Panc1 (cell line): ENCODE results near the gene LUC7L2. TPM values are rescaled to one million over a fixed set of nuclear protein-coding genes. Genes with fewer than 3 reads are reported as not detected.
A peak's percentile ranks its signal among the peaks of the same experiment; 100 is the strongest.

Source experiments
- ATAC-seq: fragments of 200-7000 bp; cut with Tn5 transposase; 2 replicates; pipeline ENCODE4 v1.9.1; 2020; ENCODE audit warnings: mild to moderate bottlenecking, moderate library complexity
- BruUV-seq: library from RNA; stranded (reverse); fragments of 400-500 nt; replicated peaks from 2 replicates; lab custom pipeline; 2021; lab: Mats Ljungman, UMichigan
- CTCF ChIA-PET: fragments of 300-600 bp; sonication (Branson Sonifier 250); formaldehyde crosslinking; loops from one replicate; lab custom pipeline; 2022; ENCODE audit warnings: antibody characterized with exemption; lab: Charles Lee
- POLR2A ChIA-PET: fragments of 300-600 bp; sonication (Branson Sonifier 250); formaldehyde crosslinking; loops from one replicate; lab custom pipeline; 2022; ENCODE audit warnings: antibody characterized with exemption; lab: Charles Lee
- DNase-seq: peaks from one replicate; pipeline ENCODE4 v3.0.0-alpha.2; 2010; ENCODE audit warnings: low read depth, low spot score
- H3K27ac ChIP-seq: 2 replicates; pipeline ENCODE4 v1.5.1; 2011; ENCODE audit warnings: mild to moderate bottlenecking, low read length, inconsistent platforms
- H3K27me3 ChIP-seq: fragments of 200-500 bp; sonication (Bioruptor generic); 2 replicates; pipeline ENCODE4 v1.6.0; 2014; ENCODE audit warnings: low read length, inconsistent platforms; ENCODE audit not compliant: control insufficient read depth, insufficient read depth
- H3K36me3 ChIP-seq: fragments of 200-500 bp; sonication (Bioruptor generic); 2 replicates; pipeline ENCODE4 v1.5.1; 2014; ENCODE audit warnings: inconsistent platforms, mild to moderate bottlenecking, low read length, moderate library complexity; ENCODE audit not compliant: control insufficient read depth, insufficient read depth
- H3K4me1 ChIP-seq: 2 replicates; pipeline ENCODE4 v1.5.1; 2011; ENCODE audit warnings: inconsistent platforms, mild to moderate bottlenecking, low read length, moderate library complexity; ENCODE audit not compliant: control insufficient read depth, insufficient read depth
- H3K4me3 ChIP-seq, 2 experiments: 2 replicates each; pipeline ENCODE4 v1.5.1; 2011 to 2012; ENCODE audit warnings: low read depth in 2 of 2, low read length in 2 of 2, mild to moderate bottlenecking in 2 of 2, inconsistent platforms in 1 of 2, moderate library complexity in 1 of 2
- H3K9me3 ChIP-seq: fragments of 200-500 bp; sonication (Bioruptor generic); 2 replicates; pipeline ENCODE4 v1.5.1; 2014; ENCODE audit warnings: low read depth, mild to moderate bottlenecking, inconsistent platforms, low read length, moderate library complexity; ENCODE audit not compliant: control insufficient read depth, insufficient read depth
- POLR2AphosphoS5 ChIP-seq: IDR thresholded peaks from 2 replicates; pipeline ENCODE4 v1.6.1; 2012; ENCODE audit warnings: mild to moderate bottlenecking, low read depth, low read length, moderate library complexity
- SIN3A ChIP-seq: IDR thresholded peaks from 2 replicates; pipeline ENCODE4 v1.6.1; 2012; ENCODE audit warnings: low read depth, mild to moderate bottlenecking, low read length, moderate library complexity, borderline replicate concordance; ENCODE audit not compliant: insufficient read depth
- TCF7L2 ChIP-seq: IDR thresholded peaks from 2 replicates; pipeline ENCODE4 v1.6.1; 2011; ENCODE audit warnings: mild to moderate bottlenecking, low read depth, low read length, inconsistent platforms
- in situ Hi-C: cut with HindIII; loops from 2 replicates; pipeline ENCODE4 v1.10.0; 2016; ENCODE audit warnings: low sequenced_read_pairs, low pct_unique_long_range_greater_than_20kb
- intact Hi-C: fragments of 100-400 bp; cut with micrococcal nuclease; formaldehyde crosslinking; loops from one replicate; pipeline ENCODE4 v1.10.0; 2022; ENCODE audit not compliant: unreplicated experiment
- total RNA-seq: library from RNA; stranded (reverse); gene quantifications from one replicate; pipeline ENCODE4 v1.2.1, GENCODE V29; 2021; ENCODE audit not compliant: unreplicated experiment
- TF ChIP-seq, protein P1 (sequence below): fragments of 450-650 bp; IDR thresholded peaks from 2 replicates; pipeline ENCODE4 v1.5.1; 2017; ENCODE audit warnings: mild to moderate bottlenecking
- TF ChIP-seq, protein P2 (sequence below), 2 experiments: IDR thresholded peaks; 2 replicates each; pipeline ENCODE4 v1.6.1; 2011 to 2012; ENCODE audit warnings: low read depth in 2 of 2, control low read depth in 1 of 2, low read length in 1 of 2, mild to moderate bottlenecking in 1 of 2, moderate library complexity in 1 of 2; ENCODE audit not compliant: insufficient read depth in 1 of 2

The LUC7L2 gene
- total RNA-seq, 1 experiment from 2014 or later = 110 TPM

DNA sequence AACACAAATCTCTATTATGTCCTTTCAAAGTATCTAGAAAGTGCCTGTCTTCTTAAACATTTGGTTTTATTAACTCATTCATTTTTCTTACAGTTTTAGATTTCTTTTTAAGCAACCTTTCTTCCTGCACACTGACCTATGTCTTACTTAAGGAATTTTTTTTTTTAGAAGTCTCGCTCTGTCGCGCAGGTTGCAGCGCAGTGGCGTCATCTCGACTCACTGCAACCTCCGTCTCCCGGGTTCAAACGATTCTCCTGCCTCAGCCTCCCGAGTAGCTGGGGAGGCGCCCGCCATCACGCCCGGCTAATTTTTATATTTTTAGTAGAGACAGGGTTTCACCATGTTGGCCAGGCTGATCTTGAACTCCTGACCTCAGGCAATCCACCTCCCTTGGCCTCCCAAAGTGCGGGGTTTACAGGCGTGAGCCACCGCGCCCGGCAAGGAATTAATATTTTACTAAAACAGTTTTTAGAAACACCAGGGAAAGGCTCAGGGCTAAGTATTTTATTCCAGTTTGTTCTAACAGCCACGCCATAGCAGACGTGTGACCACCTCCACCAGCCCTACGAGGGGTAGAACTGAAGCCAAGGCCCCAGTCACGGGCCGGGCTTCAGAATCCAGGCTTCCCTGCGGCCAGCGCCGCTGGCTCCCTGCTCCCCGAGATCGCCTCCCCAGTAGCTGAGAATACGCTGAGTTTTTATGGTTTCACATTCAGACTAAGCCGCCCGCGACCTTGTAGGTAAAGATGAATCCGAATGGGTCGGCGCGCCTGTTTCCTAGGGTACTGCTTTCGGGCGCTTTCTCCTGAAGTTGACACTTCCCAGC is 941 bp upstream of the LUC7L2 start:
- Histone ChIP-seq H3K27me3 (no peaks in the 10 kb centered on the region), H3K36me3 (peaks cover 11% of the 10 kb centered on the region), H3K9me3 (no peaks in the 10 kb centered on the region), H3K4me3 (peak overlapping the region; percentile 98 to 100), H3K4me1 (peaks cover 18% of the 10 kb centered on the region), H3K27ac (peak overlapping the region; percentile 98)
- DNase-seq (peak; percentile 33), ATAC-seq (peak; percentile 6)
- intact Hi-C loops = loop anchor here (1.0 kb wide), 1 partner anchor 17 kb away; the partner anchor contains the start of gene FMC1
- TSS peak; percentile 94 for BruUV-seq
- POLR2A ChIA-PET = interaction anchor here (1.2 kb wide), 1 partner anchor 15 kb away, joined by 4 read pairs; no protein-coding TSS in a partner anchor
- CTCF ChIA-PET = no interaction called here
- TF ChIP-seq, protein P1, sequence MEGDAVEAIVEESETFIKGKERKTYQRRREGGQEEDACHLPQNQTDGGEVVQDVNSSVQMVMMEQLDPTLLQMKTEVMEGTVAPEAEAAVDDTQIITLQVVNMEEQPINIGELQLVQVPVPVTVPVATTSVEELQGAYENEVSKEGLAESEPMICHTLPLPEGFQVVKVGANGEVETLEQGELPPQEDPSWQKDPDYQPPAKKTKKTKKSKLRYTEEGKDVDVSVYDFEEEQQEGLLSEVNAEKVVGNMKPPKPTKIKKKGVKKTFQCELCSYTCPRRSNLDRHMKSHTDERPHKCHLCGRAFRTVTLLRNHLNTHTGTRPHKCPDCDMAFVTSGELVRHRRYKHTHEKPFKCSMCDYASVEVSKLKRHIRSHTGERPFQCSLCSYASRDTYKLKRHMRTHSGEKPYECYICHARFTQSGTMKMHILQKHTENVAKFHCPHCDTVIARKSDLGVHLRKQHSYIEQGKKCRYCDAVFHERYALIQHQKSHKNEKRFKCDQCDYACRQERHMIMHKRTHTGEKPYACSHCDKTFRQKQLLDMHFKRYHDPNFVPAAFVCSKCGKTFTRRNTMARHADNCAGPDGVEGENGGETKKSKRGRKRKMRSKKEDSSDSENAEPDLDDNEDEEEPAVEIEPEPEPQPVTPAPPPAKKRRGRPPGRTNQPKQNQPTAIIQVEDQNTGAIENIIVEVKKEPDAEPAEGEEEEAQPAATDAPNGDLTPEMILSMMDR = no peak
- TF ChIP-seq, protein P2, sequence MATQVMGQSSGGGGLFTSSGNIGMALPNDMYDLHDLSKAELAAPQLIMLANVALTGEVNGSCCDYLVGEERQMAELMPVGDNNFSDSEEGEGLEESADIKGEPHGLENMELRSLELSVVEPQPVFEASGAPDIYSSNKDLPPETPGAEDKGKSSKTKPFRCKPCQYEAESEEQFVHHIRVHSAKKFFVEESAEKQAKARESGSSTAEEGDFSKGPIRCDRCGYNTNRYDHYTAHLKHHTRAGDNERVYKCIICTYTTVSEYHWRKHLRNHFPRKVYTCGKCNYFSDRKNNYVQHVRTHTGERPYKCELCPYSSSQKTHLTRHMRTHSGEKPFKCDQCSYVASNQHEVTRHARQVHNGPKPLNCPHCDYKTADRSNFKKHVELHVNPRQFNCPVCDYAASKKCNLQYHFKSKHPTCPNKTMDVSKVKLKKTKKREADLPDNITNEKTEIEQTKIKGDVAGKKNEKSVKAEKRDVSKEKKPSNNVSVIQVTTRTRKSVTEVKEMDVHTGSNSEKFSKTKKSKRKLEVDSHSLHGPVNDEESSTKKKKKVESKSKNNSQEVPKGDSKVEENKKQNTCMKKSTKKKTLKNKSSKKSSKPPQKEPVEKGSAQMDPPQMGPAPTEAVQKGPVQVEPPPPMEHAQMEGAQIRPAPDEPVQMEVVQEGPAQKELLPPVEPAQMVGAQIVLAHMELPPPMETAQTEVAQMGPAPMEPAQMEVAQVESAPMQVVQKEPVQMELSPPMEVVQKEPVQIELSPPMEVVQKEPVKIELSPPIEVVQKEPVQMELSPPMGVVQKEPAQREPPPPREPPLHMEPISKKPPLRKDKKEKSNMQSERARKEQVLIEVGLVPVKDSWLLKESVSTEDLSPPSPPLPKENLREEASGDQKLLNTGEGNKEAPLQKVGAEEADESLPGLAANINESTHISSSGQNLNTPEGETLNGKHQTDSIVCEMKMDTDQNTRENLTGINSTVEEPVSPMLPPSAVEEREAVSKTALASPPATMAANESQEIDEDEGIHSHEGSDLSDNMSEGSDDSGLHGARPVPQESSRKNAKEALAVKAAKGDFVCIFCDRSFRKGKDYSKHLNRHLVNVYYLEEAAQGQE (IDR thresholded peaks at IDR 0.05; ENCODE audit: insufficient read depth in 1 of 2, low read depth in 2 of 2, low read length in 1 of 2) = no peak
- TF ChIP-seq POLR2AphosphoS5 (no peak), TCF7L2 (no peak), SIN3A (no peak)
- in situ Hi-C loops = no loop called here

DNA sequence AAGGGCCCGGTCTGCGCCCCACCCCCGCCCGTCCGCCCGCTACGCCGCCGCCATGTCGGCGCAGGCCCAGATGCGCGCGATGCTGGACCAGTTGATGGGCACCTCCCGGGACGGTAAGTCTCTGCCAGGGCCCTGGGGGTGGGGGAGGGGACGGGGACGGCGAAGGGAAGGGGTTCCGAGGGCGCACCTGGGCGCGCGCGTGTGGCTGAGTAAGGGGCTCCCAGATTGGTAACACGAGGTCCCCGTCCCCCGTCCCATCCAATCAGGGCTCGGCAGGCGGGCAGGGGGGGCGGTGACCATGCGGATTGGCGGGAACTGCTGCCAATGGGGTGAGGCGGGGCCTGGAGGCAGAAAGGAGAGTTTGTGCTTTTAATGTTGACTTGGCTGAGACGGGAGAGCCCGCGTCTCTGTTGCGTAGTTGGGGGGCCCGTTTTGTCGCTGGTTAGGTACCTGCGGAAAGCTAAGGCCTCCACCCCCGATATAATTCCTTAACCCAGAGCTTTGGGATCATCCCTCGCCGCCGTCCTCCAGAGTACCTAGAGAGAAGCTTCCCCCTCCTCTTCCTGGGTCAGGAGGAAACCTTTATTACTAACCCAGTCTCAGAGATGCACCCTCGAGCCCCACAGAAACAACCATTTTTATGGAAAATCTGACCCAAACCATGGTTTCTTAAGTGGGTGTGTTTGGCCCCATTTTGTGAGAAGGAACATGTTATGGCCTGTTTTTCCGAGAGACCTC is 685 bp downstream of the LUC7L2 start:
- Histone ChIP-seq H3K4me3 (peak overlapping the region; percentile 98 to 100), H3K27me3 (no peaks in the 10 kb centered on the region), H3K36me3 (peaks cover 22% of the 10 kb centered on the region), H3K4me1 (peaks cover 18% of the 10 kb centered on the region), H3K27ac (peak overlapping the region; percentile 98), H3K9me3 (no peaks in the 10 kb centered on the region)
- ChIA-PET POLR2A (interaction anchor here (0.6 to 1.2 kb wide), 4 partner anchors 10 to 20 kb away, joined by 3 to 4 read pairs (median 4); no protein-coding TSS in a partner anchor), CTCF (no interaction called here)
- BruUV-seq = no TSS peak
- TF ChIP-seq POLR2AphosphoS5 (peak; percentile 18; the same call in 1 of the 2 replicates), SIN3A (peak; percentile 90), TCF7L2 (0 out of 2 replicates have a peak, but pooled peaks have one; percentile 5)
- TF ChIP-seq, protein P2 (IDR thresholded peaks at IDR 0.05; ENCODE audit: insufficient read depth in 1 of 2, low read depth in 2 of 2, low read length in 1 of 2) = no peak
- TF ChIP-seq, protein P1 = no peak
- in situ Hi-C loops (no loop called here), intact Hi-C loops (no loop called here)
- peak; percentile 89 for ATAC-seq
- DNase-seq = peak; percentile 71
